ENCODE results near the gene WRAP73. TPM values are rescaled to one million over a fixed set of nuclear protein-coding genes. Genes with fewer than 3 reads are reported as not detected.
"Not testable (repeated sequence)": the region's sequence is repeated elsewhere in the genome, so short reads cannot be mapped to it uniquely, and the experiment has no call there.

WRAP73 gene
- total RNA-seq, 2 donors from 2014 or later = 39.9 TPM

DNA sequence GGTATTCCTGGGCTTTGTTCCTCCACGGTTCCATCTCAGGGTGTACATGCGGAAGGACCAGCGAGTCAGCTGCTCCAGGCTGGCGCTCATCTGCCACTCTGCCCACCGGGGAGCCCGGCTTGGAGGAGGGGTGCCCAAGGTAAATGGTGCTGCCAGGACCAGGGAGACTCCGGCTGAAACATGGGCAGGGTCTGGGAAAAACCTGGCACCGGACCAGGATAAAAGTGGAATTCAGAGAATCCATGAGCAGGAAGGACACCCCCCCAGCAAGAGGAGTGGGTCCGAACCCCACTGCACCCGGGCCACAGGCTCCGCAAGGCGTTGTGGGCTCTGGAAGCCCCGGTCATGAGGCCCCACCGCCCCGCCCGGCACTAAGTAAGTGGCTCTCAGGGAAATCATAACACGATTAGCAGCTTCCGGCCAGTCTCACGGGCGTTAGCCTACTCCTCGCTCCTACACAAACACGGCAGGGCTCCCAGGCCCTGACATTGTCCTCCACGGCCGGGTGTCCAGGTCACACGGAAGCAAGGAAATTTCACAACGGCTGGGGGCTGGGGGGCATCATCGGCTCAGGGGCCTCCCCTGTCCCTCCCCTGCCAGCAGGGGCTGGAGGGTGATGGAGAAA, 59.7 kb downstream of the WRAP73 start:
- no peaks in the 10 kb centered on the region for H3K36me3 Mint-ChIP-seq (ENCODE audit: insufficient read depth in 2 of 2)
- no peaks in the 10 kb centered on the region for H3K9me3 Mint-ChIP-seq
- DNase-seq = no peak
- ATAC-seq (replicated peaks in 1 of 2) = no peak
- H3K27ac Mint-ChIP-seq = no peak overlapping the region
- H3K4me3 Mint-ChIP-seq = no peak overlapping the region
- H3K4me1 Mint-ChIP-seq (ENCODE audit: low read depth) = no peaks in the 10 kb centered on the region
- no peaks in the 10 kb centered on the region for H3K27me3 Mint-ChIP-seq (ENCODE audit: low read depth)

DNA sequence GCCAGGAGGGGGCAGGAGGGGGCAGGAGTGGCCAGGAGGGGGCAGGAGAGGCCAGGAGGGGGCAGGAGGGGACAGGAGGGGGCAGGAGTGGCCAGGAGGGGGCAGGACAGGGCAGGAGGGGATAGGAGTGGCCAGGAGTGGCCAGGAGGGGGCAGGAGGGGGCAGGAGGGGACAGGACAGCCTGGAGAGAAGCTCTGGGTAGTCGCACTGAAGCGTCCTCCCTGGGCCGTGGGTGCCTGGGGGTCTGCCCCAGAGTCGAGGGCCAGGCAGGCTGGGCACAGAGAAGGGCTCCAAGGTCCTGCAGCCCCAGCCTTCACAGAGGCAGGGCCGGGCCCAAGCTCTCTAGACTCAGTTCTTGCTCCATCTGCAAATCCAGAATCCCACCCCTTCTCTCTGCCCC, 61.5 kb downstream of the WRAP73 start:
- Mint-ChIP-seq H3K9me3 (no peaks in the 10 kb centered on the region), H3K27ac (no peak overlapping the region), H3K4me3 (no peak overlapping the region), H3K4me1 (ENCODE audit: low read depth) (no peaks in the 10 kb centered on the region), H3K36me3 (ENCODE audit: insufficient read depth in 2 of 2) (no peaks in the 10 kb centered on the region), H3K27me3 (ENCODE audit: low read depth) (no peaks in the 10 kb centered on the region)
- ATAC-seq (replicated peaks in 1 of 2) (no peak), DNase-seq (no peak)

DNA sequence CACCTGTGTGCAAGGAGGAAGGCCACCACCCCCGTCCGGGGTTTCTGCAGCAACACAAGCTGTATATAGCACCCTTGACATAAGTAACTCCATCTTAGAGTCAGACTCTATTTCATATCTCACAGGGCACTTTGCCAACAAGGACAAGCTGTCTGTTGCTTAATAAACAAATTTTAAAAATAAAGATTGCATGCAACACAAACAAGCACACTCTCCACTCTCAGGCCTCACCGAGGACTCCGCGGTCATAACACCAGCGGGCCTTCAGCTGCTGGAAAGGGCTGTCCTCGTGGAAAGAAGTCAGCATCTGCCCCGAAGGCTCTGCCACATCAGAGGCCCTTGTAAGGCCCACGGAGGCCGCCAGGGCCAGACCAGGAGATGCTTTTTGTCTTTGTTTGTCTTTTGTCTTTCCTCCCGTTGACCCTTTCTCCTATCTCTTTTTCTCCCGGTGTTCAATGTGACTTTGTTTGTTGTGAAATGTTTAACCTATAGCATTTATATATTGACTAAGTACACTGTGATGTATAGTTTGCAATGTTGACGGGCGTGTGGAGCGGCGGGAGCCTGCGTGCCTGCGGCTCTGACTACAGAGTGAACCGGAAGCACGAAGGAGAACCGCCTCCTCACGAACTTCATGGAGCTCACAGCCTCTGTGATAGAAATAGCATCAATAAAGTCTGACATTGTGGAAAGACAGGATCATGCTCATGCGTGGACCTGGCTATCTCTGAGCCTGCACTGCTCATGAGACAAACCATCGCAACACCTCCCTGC, 62.7 kb downstream of the WRAP73 start:
- H3K27me3 Mint-ChIP-seq (ENCODE audit: low read depth) = no peaks in the 10 kb centered on the region
- H3K9me3 Mint-ChIP-seq = no peaks in the 10 kb centered on the region
- ATAC-seq (replicated peaks in 1 of 2) (no peak), DNase-seq (no peak)
- no peak overlapping the region for H3K4me3 Mint-ChIP-seq
- peaks cover 0 to 1% of the 10 kb centered on the region in 2 donors for H3K36me3 Mint-ChIP-seq (ENCODE audit: insufficient read depth in 2 of 2)
- no peak overlapping the region for H3K27ac Mint-ChIP-seq
- H3K4me1 Mint-ChIP-seq (ENCODE audit: low read depth) = no peaks in the 10 kb centered on the region

DNA sequence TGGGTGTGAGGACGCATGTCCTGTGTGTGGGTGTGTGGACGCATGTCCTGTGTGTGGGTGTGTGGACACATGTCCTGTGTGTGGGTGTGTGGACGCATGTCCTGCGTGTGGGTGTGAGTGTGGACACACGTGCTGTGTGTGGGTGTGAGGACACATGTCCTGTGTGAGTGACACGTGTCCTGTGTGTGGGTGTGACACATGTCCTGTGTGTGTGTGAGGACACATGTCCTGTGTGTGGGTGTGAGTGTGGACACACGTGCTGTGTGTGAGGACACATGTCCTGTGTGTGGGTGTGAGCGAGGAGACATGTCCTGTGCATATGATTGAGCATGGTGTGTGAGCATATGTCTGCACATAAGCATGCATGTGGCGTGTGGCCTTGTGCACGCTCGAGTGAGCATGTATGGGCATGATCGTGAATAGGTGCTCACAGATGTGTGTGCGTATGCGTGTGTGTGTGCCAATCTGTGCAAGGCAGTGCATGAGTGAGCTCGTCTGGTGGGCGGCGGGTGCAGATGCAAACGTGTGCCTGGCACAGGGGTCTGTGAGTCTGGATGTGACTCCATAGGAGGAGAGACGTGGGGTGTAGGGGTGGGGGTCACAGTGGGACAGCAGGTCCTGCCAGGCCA, 63.8 kb downstream of the WRAP73 start:
- DNase-seq (no peak), ATAC-seq (replicated peaks in 1 of 2) (no peak)
- no peaks in the 10 kb centered on the region for H3K9me3 Mint-ChIP-seq
- H3K4me3 Mint-ChIP-seq = no peak overlapping the region
- H3K4me1 Mint-ChIP-seq (ENCODE audit: low read depth) = no peaks in the 10 kb centered on the region
- no peak overlapping the region for H3K27ac Mint-ChIP-seq
- no peaks in the 10 kb centered on the region for H3K27me3 Mint-ChIP-seq (ENCODE audit: low read depth)
- peaks cover 0 to 3% of the 10 kb centered on the region in 2 donors for H3K36me3 Mint-ChIP-seq (ENCODE audit: insufficient read depth in 2 of 2)

DNA sequence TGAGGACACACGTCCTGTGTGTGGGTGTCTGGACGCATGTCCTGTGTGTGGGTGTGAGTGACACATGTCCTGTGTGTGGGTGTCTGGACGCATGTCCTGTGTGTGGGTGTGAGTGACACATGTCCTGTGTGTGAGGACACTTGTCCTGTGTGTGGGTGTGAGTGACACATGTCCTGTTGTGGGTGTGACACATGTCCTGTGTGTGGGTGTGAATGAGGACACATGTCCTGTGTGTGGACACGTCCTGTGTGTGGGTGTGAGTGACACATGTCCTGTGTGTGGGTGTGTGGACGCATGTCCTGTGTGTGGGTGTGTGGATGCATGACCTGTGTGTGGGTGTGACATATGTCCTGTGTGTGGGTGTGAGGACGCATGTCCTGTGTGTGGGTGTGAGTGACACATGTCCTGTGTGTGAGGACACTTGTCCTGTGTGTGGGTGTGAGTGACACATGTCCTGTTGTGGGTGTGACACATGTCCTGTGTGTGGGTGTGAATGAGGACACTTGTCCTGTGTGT, 64.5 kb downstream of the WRAP73 start:
- not testable (repeated sequence) for H3K36me3 Mint-ChIP-seq (ENCODE audit: insufficient read depth in 2 of 2); H3K27me3 Mint-ChIP-seq (ENCODE audit: low read depth); H3K4me3 Mint-ChIP-seq; H3K9me3 Mint-ChIP-seq; DNase-seq; ATAC-seq (replicated peaks in 1 of 2); H3K27ac Mint-ChIP-seq; H3K4me1 Mint-ChIP-seq (ENCODE audit: low read depth)

DNA sequence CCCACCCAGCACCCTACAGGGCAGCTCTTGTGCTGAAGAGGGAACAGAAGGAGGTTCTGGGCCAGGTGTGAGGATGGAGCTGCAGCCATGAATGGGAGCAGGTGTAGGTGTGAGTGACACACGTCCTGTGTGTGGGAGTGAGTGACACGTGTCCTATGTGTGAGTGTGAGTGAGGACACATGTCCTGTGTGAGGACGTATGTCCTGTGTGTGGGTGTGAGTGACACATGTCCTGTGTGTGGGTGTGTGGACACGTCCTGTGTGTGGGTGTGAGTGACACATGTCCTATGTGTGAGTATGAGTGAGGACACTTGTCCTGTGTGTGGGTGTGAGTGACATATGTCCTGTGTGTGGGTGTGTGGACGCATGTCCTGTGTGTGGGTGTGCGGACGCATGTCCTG, 65.0 kb downstream of the WRAP73 start:
- Mint-ChIP-seq H3K9me3 (no peaks in the 10 kb centered on the region), H3K27me3 (ENCODE audit: low read depth) (no peaks in the 10 kb centered on the region), H3K4me1 (ENCODE audit: low read depth) (no peaks in the 10 kb centered on the region), H3K4me3 (no peak overlapping the region), H3K27ac (no peak overlapping the region), H3K36me3 (ENCODE audit: insufficient read depth in 2 of 2) (peaks cover 0 to 3% of the 10 kb centered on the region in 2 donors)
- peak in 1 of 2 donors; percentile 40 for DNase-seq
- ATAC-seq (replicated peaks in 1 of 2) = peak; percentile 72 to 80

DNA sequence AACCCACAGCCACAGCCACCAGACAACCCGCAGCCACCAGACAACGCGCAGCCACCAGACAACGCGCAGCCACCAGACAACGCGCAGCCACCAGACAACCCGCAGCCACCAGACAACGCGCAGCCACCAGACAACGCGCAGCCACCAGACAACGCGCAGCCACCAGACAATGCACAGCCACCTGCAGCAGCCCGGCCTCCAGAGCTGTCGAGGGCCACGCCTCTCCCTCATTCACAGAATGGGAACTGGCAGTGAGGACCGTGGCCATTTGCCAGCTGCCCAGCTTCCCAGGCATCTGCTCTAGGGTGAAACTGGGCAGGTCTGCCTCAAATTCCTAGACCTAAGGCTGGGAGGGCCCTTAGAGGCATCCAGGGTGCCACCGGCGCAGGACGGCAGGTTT, 66.2 kb downstream of the WRAP73 start:
- not testable (repeated sequence) for DNase-seq; ATAC-seq (replicated peaks in 1 of 2); H3K27ac Mint-ChIP-seq; H3K36me3 Mint-ChIP-seq (ENCODE audit: insufficient read depth in 2 of 2); H3K27me3 Mint-ChIP-seq (ENCODE audit: low read depth); H3K4me1 Mint-ChIP-seq (ENCODE audit: low read depth); H3K9me3 Mint-ChIP-seq; H3K4me3 Mint-ChIP-seq

DNA sequence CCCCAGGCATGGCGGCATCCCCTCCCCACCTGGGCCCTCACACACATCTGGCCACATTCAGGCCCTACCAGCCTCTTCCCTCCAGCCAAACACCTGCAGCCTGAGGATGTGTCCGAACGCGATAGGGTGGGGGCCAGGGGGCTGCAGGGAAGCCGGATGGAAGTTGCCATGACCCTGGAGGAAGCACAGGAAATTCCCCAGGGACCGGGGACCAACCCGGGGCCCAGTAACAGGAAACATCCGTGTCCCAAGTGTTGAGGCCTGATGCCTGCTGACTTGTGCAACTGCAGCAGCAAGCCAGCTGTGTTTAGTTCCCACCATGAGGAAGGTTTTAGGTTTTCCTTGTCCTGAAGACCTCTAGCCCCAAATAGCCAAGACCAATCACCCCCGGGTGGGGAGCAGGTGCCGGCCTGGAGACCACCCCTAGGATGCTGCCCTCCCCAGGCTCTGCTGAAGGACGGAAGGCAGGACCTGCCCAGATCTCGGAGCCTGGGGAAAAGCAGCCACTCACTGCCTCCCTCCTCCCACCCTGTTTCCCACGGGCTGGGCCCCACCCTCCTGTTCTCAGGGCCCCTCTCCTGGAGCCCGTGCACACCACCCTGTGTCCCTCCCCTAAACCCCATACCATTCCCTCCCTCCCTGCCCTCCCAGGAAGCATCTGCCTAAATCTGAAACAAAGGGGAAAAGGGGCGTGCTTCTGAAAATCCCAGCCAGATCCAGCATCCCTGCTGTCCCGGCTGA, 68.4 kb downstream of the WRAP73 start:
- Mint-ChIP-seq H3K4me1 (ENCODE audit: low read depth) (no peaks in the 10 kb centered on the region), H3K9me3 (no peaks in the 10 kb centered on the region), H3K27me3 (ENCODE audit: low read depth) (no peaks in the 10 kb centered on the region), H3K4me3 (no peak overlapping the region), H3K27ac (no peak overlapping the region), H3K36me3 (ENCODE audit: insufficient read depth in 2 of 2) (peaks cover 0 to 3% of the 10 kb centered on the region in 2 donors)
- no peak for DNase-seq
- no peak for ATAC-seq (replicated peaks in 1 of 2)

Other genes starting within 250 kb of the WRAP73 start
- under 1 TPM in 1 of 2 donors, not detected in 1; 0.14 TPM for gene ARHGEF16, start 195.4 kb downstream of the WRAP73 start, total RNA-seq
- 1 to 10 TPM; 4.9 to 6.8 TPM for gene MEGF6, start 38.6 kb downstream of the WRAP73 start, total RNA-seq
- 10 to 100 TPM; 12.5 to 15.5 TPM for gene TPRG1L, start 25.1 kb downstream of the WRAP73 start, total RNA-seq
- 1 to 10 TPM in 1 of 2 donors, under 1 TPM in 1; 0.65 to 1.3 TPM for gene TP73, start 2.4 kb upstream of the WRAP73 start, total RNA-seq
- gene CCDC27, start 102.3 kb upstream of the WRAP73 start, total RNA-seq = not detected
- 1 to 10 TPM; 2.5 to 3.4 TPM for gene SMIM1, start 122.6 kb upstream of the WRAP73 start, total RNA-seq
- gene LRRC47, start 146.4 kb upstream of the WRAP73 start, total RNA-seq = 10 to 100 TPM; 37.7 to 48.7 TPM
- gene CEP104, start 207.1 kb upstream of the WRAP73 start, total RNA-seq = 10 to 100 TPM; 37.4 to 48.1 TPM
- gene DFFB, start 207.4 kb upstream of the WRAP73 start, total RNA-seq = 1 to 10 TPM; 8.2 to 8.6 TPM

Measured in activated T-cell treated with anti-CD3 and anti-CD28 coated beads, Interleukin-2, amount 50 U/mL, for 72 hours (primary cell).